HepG2 (cell line): Measurements from ENCODE around the gene TADA2B. TPM values are rescaled to one million over a fixed set of nuclear protein-coding genes. Genes with fewer than 3 reads are reported as not detected.
A peak's percentile ranks its signal among the peaks of the same experiment; 100 is the strongest.

Source experiments
- ATAC-seq: fragments of 200-7000 bp; cut with Tn5 transposase; 3 replicates; pipeline ENCODE4 v1.9.1; 2020; ENCODE audit warnings: mild to moderate bottlenecking, moderate library complexity
- BruUV-seq: library from RNA; stranded (reverse); fragments of 400-500 nt; replicated peaks from 2 replicates; lab custom pipeline; 2021; lab: Mats Ljungman, UMichigan
- CTCF ChIA-PET: fragments of 300-600 bp; formaldehyde crosslinking; extraction: SDS; loops from one replicate; lab custom pipeline; 2021; ENCODE audit warnings: low total read pairs, inconsistent platforms, low intra/inter-chr PET ratio; lab: Yijun Ruan, JAX
- POLR2A ChIA-PET: fragments of 350-600 bp; sonication (Branson Sonifier 250); formaldehyde crosslinking; loops from one replicate; lab custom pipeline; 2020; ENCODE audit warnings: antibody characterized with exemption, inconsistent platforms; lab: Yijun Ruan, JAX
- DNase-seq: peaks from one replicate; pipeline ENCODE4 v3.0.0-alpha.2; 2015; ENCODE audit warnings: low spot score
- FAIRE-seq: peaks from 3 replicates; lab custom pipeline; 2011; peaks lifted over from hg19 to GRCh38; lab: Jason Lieb, UNC
- H2AFZ ChIP-seq: one replicate; pipeline ENCODE4 v1.6.1; 2011; ENCODE audit warnings: low read length, inconsistent platforms
- H3K27ac ChIP-seq: fragments of 300-600 bp; 3 replicates; pipeline ENCODE4 v1.8.0; 2011; ENCODE audit warnings: mixed run types, mild to moderate bottlenecking, mixed read lengths, low read length, inconsistent platforms; ENCODE audit not compliant: insufficient read depth; ENCODE audit errors: extremely low read length
- H3K27me3 ChIP-seq, 2 experiments: fragments of 200-600 bp in 1 of 2; 2 replicates in 1 of 2; 3 replicates in 1 of 2; pipeline versions ENCODE4 v1.6.0 to v1.8.0; 2011; ENCODE audit warnings: low read length in 2 of 2, mild to moderate bottlenecking in 2 of 2, moderate library complexity in 2 of 2, inconsistent platforms in 1 of 2; ENCODE audit not compliant: insufficient read depth in 2 of 2, control insufficient read depth in 1 of 2
- H3K36me3 ChIP-seq, 2 experiments: fragments of 200-600 bp in 1 of 2; replicated peaks in 1 of 2; 2 replicates in 1 of 2; 3 replicates in 1 of 2; pipeline versions ENCODE4 v1.5.1 to v1.8.0; 2011; ENCODE audit warnings: low read length in 2 of 2, inconsistent platforms in 1 of 2; ENCODE audit not compliant: insufficient read depth in 2 of 2, control insufficient read depth in 1 of 2
- H3K4me1 ChIP-seq: 2 replicates; pipeline ENCODE4 v1.5.1; 2012; ENCODE audit warnings: low read length, inconsistent platforms; ENCODE audit not compliant: insufficient read depth
- H3K4me2 ChIP-seq: 2 replicates; pipeline ENCODE4 v1.6.0; 2011; ENCODE audit warnings: low read depth, low read length, inconsistent platforms
- H3K4me3 ChIP-seq, 3 experiments: fragments of 200-600 bp in 1 of 3; sonication (generic), shearing (Covaris generic) in 1 of 3; replicated peaks in 1 of 3; 2 replicates each; pipeline ENCODE4 v1.5.1; 2011 to 2016; ENCODE audit warnings: low read length in 3 of 3, inconsistent platforms in 2 of 3, low read depth in 2 of 3, mild to moderate bottlenecking in 2 of 3, control low read depth in 1 of 3, mixed read lengths in 1 of 3; ENCODE audit not compliant: insufficient read depth in 1 of 3
- H3K79me2 ChIP-seq: one replicate; pipeline ENCODE4 v1.6.1; 2011; ENCODE audit warnings: low read length, inconsistent platforms; ENCODE audit not compliant: insufficient read depth
- H3K9ac ChIP-seq: 2 replicates; pipeline ENCODE4 v1.6.0; 2011; ENCODE audit warnings: mild to moderate bottlenecking, low read depth, low read length, inconsistent platforms; ENCODE audit not compliant: insufficient read depth
- H3K9me3 ChIP-seq: 2 replicates; pipeline ENCODE4 v1.5.1; 2012; ENCODE audit warnings: mild to moderate bottlenecking, low read length
- H4K20me1 ChIP-seq: 2 replicates; pipeline ENCODE4 v1.6.0; 2011; ENCODE audit warnings: inconsistent platforms, mild to moderate bottlenecking, low read length, moderate library complexity; ENCODE audit not compliant: insufficient read depth
- CBX5 ChIP-seq: sonication (generic); formaldehyde crosslinking; IDR thresholded peaks from 2 replicates; pipeline ENCODE4 v1.4.0; 2020; ENCODE audit warnings: missing genetic modification reagents, borderline replicate concordance
- CHD2 ChIP-seq: IDR thresholded peaks from 2 replicates; pipeline ENCODE4 v1.6.1; 2011; ENCODE audit warnings: low read depth, low read length, improper control_type of control experiment
- CREM ChIP-seq, 2 experiments: sonication (generic) in 1 of 2; formaldehyde crosslinking in 1 of 2; IDR thresholded peaks; 2 replicates each; pipeline versions ENCODE4 v1.4.0 to v1.6.1; 2016 to 2020; ENCODE audit warnings: antibody characterized with exemption in 1 of 2, mild to moderate bottlenecking in 1 of 2, missing genetic modification reagents in 1 of 2
- GABPB1 ChIP-seq: IDR thresholded peaks from 2 replicates; pipeline ENCODE4 v1.6.1; 2016; ENCODE audit warnings: mild to moderate bottlenecking, missing genetic modification reagents, moderate library complexity, missing compliant biosample characterization
- HCFC1 ChIP-seq: fragments of 150-350 bp; IDR thresholded peaks from 2 replicates; pipeline ENCODE4 v1.6.1; 2014; ENCODE audit warnings: low read depth, low read length
- IKZF4 ChIP-seq: sonication (generic); formaldehyde crosslinking; IDR thresholded peaks from 2 replicates; pipeline ENCODE4 v1.5.1; 2020; ENCODE audit warnings: borderline replicate concordance, mild to moderate bottlenecking, low read depth, missing genetic modification reagents; ENCODE audit errors: not compliant biosample characterization
- IRF2 ChIP-seq: IDR thresholded peaks from 2 replicates; pipeline ENCODE4 v1.6.1; 2018; ENCODE audit warnings: missing genetic modification reagents, missing compliant biosample characterization
- NFYB ChIP-seq: sonication (generic); formaldehyde crosslinking; IDR thresholded peaks from 2 replicates; pipeline ENCODE4 v1.4.0; 2020; ENCODE audit warnings: missing genetic modification reagents
- SAP130 ChIP-seq: IDR thresholded peaks from 2 replicates; pipeline ENCODE4 v1.6.1; 2016; ENCODE audit warnings: low read depth
- SUZ12 ChIP-seq: fragments of 150-350 bp; IDR thresholded peaks from 2 replicates; pipeline ENCODE4 v1.6.1; 2014; ENCODE audit warnings: low read depth, low read length
- THAP11 ChIP-seq: IDR thresholded peaks from 2 replicates; pipeline ENCODE4 v1.6.1; 2016; ENCODE audit warnings: missing biosample characterization, missing genetic modification reagents
- WIZ ChIP-seq: sonication (generic); formaldehyde crosslinking; IDR thresholded peaks from 2 replicates; pipeline ENCODE4 v1.5.1; 2020; ENCODE audit warnings: mild to moderate bottlenecking, missing genetic modification reagents
- YEATS4 ChIP-seq: sonication (generic); formaldehyde crosslinking; IDR thresholded peaks from 2 replicates; pipeline ENCODE4 v1.4.0; 2020; ENCODE audit warnings: missing genetic modification reagents, borderline replicate concordance
- ZFX ChIP-seq: sonication (generic); formaldehyde crosslinking; IDR thresholded peaks from 2 replicates; pipeline ENCODE4 v1.4.0; 2020; ENCODE audit warnings: mild to moderate bottlenecking, low read depth, missing genetic modification reagents, moderate library complexity
- ZNF143 ChIP-seq: sonication (generic); formaldehyde crosslinking; IDR thresholded peaks from 2 replicates; pipeline ENCODE4 v1.4.0; 2020; ENCODE audit warnings: missing genetic modification reagents
- ZNF430 ChIP-seq: sonication (generic); formaldehyde crosslinking; IDR thresholded peaks from 2 replicates; pipeline ENCODE4 v1.9.0; 2021; ENCODE audit warnings: mild to moderate bottlenecking, missing genetic modification reagents
- ZNF569 ChIP-seq: sonication (generic); formaldehyde crosslinking; IDR thresholded peaks from 2 replicates; pipeline ENCODE4 v1.5.0; 2020; ENCODE audit warnings: mild to moderate bottlenecking, missing genetic modification reagents, moderate library complexity, borderline replicate concordance
- ZNF777 ChIP-seq: sonication (generic); formaldehyde crosslinking; IDR thresholded peaks from 2 replicates; pipeline ENCODE4 v1.4.0; 2020; ENCODE audit warnings: missing genetic modification reagents
- ZNF792 ChIP-seq: IDR thresholded peaks from 2 replicates; pipeline ENCODE4 v1.6.1; 2016
- WGBS: methylation state at CpG from one replicate; pipeline ENCODE4 v1.1.6; 2017; ENCODE audit warnings: low lambda C conversion rate; 5-methylcytosine and 5-hydroxymethylcytosine counted together
- in situ Hi-C: cut with HindIII; loops from 2 replicates; pipeline ENCODE4 v1.10.0; 2017; ENCODE audit warnings: low pct_unique_long_range_greater_than_20kb; ENCODE audit not compliant: extremely low pct_ligation_motif_present
- intact Hi-C: fragments of 100-400 bp; cut with micrococcal nuclease; formaldehyde crosslinking; loops from one replicate; pipeline ENCODE4 v1.10.0; 2022; ENCODE audit not compliant: unreplicated experiment
- polyA plus RNA-seq, 8 experiments: library from polyadenylated mRNA; depleted of rRNA in 3 of 8; stranded (reverse) in 7 of 8; unstranded in 1 of 8; fragments of >200 nt; fragmentation: Illumina TruSeq in 4 of 8; extraction: Trizol in 4 of 8; gene quantifications; 2 replicates each; pipeline versions ENCODE4 v1.2.1 to v1.2.3, GENCODE V29; 2011 to 2016; ENCODE audit warnings: low read depth in 4 of 8, missing spikeins in 1 of 8, mixed read lengths in 1 of 8; ENCODE audit not compliant: insufficient read depth in 1 of 8
- total RNA-seq, 5 experiments: library from RNA; depleted of rRNA; stranded (reverse); fragments of >200 nt; fragmentation: Illumina TruSeq; extraction: Trizol; gene quantifications; 2 replicates each; pipeline ENCODE4 v1.2.3, GENCODE V29; 2016; ENCODE audit warnings: low read depth in 1 of 5
- TF ChIP-seq, protein P1 (sequence below): sonication (generic); formaldehyde crosslinking; IDR thresholded peaks from 2 replicates; pipeline ENCODE4 v1.4.0; 2020; ENCODE audit warnings: mild to moderate bottlenecking, missing genetic modification reagents

TADA2B gene
- total and polyA plus RNA-seq, 2 of the 13 experiments (the other 11 are each of a cell fraction or from before 2014, with no cell fraction given) = 4.6 to 8.9 TPM

DNA sequence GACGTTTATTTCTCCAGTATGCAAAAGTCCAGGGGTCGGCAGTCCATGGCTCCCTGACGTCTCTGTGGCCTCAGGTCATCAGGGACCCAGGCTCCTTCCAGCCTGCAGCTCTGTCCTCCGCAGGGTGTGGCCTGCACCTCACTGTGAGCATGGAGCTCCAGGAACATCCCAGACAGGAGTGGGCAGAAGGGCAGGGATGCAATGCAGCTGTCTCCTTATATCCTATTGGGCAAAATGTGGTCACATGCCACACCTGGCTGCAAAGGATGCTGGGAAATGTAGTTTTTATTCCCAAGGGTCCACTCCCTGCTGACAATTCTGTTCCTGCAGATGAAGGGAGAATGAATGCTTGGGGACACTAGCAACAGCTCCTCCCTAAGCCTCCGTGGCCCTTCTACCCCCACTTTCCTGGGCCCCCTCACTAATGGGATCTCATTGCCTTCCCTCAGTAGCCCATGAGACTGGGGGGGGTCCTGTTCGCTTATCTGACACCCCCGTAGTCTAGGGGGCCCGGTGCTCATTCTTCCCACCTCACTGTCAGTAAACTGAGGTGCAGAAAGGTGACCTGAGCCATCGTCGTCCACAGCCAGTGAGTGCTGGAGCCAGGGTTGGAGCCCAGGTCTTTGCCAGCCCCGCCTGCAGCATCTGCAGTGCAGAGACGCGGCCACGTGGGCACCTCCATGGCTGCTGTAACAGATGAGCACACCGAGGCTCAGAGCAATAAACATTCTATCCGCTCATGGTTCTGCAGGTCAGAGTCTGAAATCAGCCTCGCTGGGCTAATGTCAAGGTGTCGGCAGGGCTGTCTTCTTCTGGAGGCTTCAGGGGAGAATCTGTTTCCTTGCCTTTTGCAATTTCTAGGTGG is 30.6 kb downstream of the TADA2B start:
- CTCF ChIA-PET = no interaction called here
- Histone ChIP-seq H2AFZ (no peak overlapping the region), H3K4me1 (peaks cover 61% of the 10 kb centered on the region), H3K27ac (no peak overlapping the region), H3K27me3 (no peaks in the 10 kb centered on the region; a peak in 1 of 5 replicates), H3K9ac (no peak overlapping the region), H3K9me3 (no peaks in the 10 kb centered on the region), H3K79me2 (no peaks in the 10 kb centered on the region), H4K20me1 (no peaks in the 10 kb centered on the region), H3K4me3 (peak overlapping the region in 1 of 3 experiments; percentile 48; a peak in 1 of 6 replicates), H3K36me3 (no peaks in the 10 kb centered on the region), H3K4me2 (peak overlapping the region; percentile 62)
- peak; percentile 77 for DNase-seq
- FAIRE-seq = peak; percentile 92
- intact Hi-C loops (no loop called here), in situ Hi-C loops (loop anchor here (10.0 kb wide), 1 partner anchor 169 kb away; the partner anchor contains the start of gene TBC1D14)
- WGBS = 37% methylated on average over 8 of the region's 18 CpGs
- BruUV-seq = no TSS peak
- peak; percentile 66 for ATAC-seq
- POLR2A ChIA-PET = interaction anchor here (1.5 kb wide), 2 partner anchors 31 to 400 kb away, joined by 4 read pairs; partner anchors contain the start of gene TADA2B
- TF ChIP-seq GABPB1 (CRISPR knock-in tag) = peak; percentile 30; the same call in 1 of the 2 replicates
- 0 out of 2 replicates have a peak, but pooled peaks have one; percentile 35 for TF ChIP-seq CHD2
- peak; percentile 26; the same call in 1 of the 2 replicates for TF ChIP-seq CREM (IDR thresholded peaks at IDR 0.05)
- TF ChIP-seq CREM (CRISPR knock-in tag; IDR thresholded peaks at IDR 0.05) = no peak
- TF ChIP-seq YEATS4 (CRISPR knock-in tag) = no peak
- TF ChIP-seq IKZF4 (CRISPR knock-in tag) = no peak
- TF ChIP-seq THAP11 = peak; percentile 99
- no peak for TF ChIP-seq ZNF569 (CRISPR knock-in tag)
- peak; percentile 21; the same call in 1 of the 2 replicates for TF ChIP-seq SAP130 (CRISPR knock-in tag)
- 0 out of 2 replicates have a peak, but pooled peaks have one; percentile 22 for TF ChIP-seq CBX5 (CRISPR knock-in tag)
- TF ChIP-seq ZNF143 = peak; percentile 96
- TF ChIP-seq IRF2 (CRISPR knock-in tag) = peak; percentile 77; the same call in 1 of the 2 replicates
- no peak for TF ChIP-seq WIZ (CRISPR knock-in tag)
- TF ChIP-seq ZFX (CRISPR knock-in tag) = peak; percentile 22; the same call in 1 of the 2 replicates
- TF ChIP-seq ZNF777 (CRISPR knock-in tag) = 0 out of 2 replicates have a peak, but pooled peaks have one; percentile 23
- TF ChIP-seq NFYB (CRISPR knock-in tag) = peak; percentile 84
- no peak for TF ChIP-seq ZNF430
- peak; percentile 79 for TF ChIP-seq SUZ12
- peak; percentile 92 for TF ChIP-seq HCFC1
- TF ChIP-seq, protein P1, sequence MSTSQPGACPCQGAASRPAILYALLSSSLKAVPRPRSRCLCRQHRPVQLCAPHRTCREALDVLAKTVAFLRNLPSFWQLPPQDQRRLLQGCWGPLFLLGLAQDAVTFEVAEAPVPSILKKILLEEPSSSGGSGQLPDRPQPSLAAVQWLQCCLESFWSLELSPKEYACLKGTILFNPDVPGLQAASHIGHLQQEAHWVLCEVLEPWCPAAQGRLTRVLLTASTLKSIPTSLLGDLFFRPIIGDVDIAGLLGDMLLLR (CRISPR knock-in tag) = no peak
- TF ChIP-seq ZNF792 (CRISPR knock-in tag) = no peak
